Measurements from ENCODE around the gene GPX7.

Gene GPX7

DNA sequence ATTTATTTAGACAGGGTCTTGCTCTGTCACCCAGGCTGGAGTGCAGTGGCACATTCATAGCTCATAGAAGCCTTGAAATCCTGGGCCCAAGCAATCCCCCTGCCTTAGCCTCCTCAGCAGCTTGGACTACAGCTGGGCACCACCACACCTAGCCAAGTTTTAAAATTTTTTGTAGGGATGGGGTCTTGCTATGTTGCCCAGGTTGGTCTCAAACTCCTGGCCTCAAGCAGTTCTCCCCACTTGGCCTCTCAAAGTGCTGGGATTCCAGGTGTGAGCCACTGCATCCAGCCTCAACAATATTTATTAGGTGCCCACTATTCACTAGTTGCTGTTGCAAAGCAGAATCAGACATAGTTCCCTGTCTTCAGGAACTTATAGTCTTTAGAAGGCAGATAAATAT lies 14.1 kb upstream of the GPX7 start:
- DNase-seq (ENCODE audit: low read depth, low spot score): no peak

DNA sequence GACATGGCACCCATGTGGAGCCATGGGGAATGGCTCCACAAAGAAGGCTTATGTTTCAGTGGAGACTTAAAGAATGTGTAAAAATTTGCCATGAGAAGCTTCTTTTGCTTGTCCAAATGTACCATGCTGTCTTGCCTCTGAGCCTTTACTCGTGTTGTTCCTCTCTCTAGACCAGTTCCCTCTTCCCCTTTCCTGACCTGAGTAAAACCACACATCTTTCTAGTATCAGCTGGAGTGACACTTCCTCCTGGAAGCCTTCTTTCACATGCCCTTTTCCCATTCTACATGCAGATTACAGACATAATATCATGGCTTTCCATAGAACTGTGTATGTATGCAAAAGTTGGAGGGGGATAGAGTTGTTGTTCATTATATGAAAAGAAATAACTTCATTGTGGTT lies 13.6 kb upstream of the GPX7 start:
- no peak for DNase-seq (ENCODE audit: low read depth, low spot score)

DNA sequence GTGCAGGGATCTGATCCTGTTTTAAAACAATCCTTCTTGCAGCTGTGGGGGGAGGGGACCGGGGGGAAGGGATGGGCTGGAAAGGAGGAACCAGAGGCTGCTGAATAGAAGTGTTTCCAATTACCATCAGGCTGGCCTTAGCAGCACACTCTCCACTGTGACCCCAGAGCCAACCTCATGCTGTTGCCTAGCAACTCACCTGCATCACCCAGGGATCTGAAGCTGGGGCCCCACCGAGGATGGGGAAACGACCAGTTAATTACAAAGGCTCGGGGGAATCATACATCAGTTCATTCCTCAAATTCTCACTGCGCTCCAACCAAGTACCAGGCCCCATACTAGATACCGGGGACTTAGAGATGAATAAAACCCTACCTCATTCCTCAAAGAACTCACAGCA lies 11.9 kb upstream of the GPX7 start:
- DNase-seq (ENCODE audit: low read depth, low spot score): no peak

DNA sequence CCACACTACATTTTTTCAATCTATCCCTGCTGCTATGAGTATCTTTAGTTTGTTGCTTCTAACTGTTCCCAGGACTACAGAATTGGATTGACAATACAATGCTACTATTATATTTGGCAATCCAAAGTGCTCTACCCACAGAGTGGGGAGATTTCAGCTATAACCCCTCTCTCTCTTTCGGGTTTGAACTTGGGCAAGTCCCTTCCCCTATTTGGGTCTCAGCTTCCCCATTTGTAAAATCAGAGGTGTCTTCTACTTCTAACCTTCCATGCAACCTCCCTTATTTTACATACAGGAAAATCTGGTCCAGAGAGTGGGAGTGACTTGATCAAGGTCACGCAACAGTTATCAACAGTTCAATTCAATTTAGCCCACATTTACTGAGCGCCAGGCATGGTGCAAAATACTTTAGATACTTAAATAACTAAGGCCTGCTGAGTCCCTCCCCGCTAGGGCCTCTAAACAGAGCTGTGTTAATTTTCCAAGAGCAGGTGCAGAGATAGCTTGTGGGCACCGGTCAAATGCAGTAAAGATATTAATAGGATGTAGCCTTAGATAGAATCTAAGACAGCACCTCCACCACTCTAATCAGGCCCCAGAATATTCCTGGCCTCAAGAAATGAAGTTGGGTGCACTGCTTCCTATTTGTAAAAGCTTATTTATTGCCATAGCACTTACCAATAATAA lies 9.4 kb upstream of the GPX7 start:
- DNase-seq (ENCODE audit: low read depth, low spot score): no peak

DNA sequence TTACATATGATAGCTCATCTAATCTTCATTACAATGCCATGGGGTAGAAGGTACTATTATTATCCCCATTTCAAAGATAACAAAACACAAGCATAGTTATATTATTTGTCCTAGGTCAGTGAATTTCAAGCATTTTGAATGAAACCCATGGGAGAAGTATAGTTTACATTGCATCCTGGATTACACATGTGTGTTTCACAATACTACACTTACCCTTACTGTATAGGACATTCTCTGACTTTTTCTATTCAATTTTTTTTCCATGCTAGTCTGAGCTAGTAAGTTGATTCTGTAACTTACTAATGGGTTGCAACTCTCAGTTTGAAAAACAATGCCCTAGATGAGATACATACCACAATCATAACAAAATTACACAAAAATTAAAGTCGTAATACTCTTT lies 8.7 kb upstream of the GPX7 start:
- DNase-seq (ENCODE audit: low read depth, low spot score): no peak

DNA sequence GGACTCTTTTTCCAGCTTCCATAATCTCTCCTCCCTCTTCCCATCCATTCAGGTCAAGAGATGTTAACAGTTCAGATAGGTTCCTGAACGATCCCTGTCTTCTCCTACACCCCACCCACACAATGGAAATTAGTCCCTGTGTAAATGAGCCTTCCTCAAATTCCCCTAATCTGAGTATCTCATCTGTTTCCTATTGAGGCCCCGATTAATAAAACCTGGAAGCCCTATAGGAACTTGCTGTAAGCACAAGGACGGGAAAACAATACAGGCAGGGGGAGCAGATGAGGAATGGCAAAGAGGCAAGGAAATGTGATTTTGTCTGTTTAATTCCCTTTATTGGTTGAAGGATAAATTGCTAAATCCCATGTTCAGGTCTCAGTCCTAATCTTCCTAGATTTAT lies 7.1 kb upstream of the GPX7 start:
- no peak for DNase-seq (ENCODE audit: low read depth, low spot score)

DNA sequence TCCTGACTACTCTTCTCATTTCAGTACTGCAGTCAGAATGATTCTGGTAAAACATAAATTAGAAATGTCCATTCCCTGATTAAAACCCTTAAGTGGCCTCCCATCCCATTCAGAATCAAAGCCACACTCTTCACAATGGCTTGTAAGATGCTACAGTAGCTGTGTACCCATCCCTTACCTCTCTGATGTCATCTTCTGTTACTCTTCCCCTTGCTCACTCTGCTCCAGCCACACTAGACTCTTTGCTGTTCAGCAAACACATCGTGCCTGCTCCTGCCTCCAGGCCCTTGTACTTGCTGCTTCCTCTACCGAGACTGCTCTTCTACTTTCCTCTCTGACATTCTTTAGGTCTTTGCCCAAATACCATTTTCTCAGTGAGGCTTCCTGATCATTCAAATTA lies 4.3 kb upstream of the GPX7 start:
- no peak for DNase-seq (ENCODE audit: low read depth, low spot score)

DNA sequence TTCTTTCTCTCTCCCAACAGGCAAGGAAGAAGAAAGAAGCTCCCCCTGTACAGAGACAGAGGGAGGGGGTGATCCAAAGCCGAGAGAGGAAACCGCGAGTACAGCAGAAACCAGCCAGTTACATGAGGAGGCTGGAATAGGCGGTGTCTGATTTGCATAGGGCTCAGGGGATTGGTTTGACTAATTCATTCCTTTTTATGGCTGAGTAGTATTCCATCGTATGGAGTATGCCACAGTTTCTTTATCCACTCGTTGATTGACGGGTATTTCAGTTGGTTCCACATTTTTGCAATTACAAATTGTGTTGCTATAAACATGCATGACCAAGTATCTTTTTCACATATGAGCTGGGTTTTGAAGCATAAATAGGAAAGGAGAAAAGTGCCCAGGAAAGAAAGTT lies 3.4 kb upstream of the GPX7 start:
- no peak for DNase-seq (ENCODE audit: low read depth, low spot score)

DNA sequence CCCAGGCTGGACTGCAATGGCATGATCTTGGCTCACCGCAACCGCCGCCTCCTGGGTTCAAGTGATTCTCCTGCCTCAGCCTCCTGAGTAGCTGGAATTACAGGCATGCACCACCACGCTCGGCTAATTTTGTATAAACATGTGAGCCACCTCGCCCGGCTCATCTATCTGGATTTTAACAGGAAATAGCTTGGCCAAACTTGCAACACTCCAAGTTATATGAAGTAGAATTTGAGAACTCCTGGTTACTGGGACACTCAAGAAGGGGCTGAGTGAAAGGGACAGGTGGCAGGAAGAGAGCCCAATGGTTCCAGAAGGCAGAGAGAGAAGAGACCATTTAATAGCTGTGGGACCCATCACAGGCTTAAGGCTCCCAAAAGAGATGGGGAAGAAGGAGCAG lies 2.9 kb upstream of the GPX7 start:
- DNase-seq (ENCODE audit: low read depth, low spot score): no peak

DNA sequence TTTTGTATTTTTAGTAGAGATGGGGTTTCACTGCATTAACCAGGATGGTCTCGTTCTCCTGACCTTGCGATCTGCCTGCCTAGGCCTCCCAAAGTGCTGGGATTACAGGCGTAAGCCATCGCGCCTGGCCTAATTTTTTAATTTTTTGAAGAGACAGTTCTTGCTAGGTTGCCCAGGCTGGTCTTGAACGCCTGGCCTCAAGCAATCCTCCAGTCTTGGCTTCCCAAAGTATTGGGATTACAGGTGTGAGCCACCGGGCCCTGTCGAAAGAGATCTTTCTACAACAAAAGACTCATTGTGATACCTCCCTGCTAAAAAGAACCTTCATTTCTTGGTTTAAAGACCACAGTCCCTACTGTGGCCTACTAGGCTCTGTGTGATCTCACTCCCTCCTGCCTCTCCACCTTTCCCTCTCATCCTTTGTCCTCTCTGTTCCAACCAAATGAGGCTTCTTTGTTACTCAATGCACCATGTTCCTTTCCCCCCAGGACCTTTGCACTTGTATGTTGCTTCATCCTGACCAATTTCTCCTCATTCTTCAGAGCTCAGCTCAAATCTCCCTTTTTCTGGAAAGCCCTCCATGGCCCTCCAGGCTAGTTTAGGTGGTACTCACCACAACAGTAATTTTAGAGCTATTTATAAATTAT lies 1.5 kb upstream of the GPX7 start:
- no peak for DNase-seq (ENCODE audit: low read depth, low spot score)

DNA sequence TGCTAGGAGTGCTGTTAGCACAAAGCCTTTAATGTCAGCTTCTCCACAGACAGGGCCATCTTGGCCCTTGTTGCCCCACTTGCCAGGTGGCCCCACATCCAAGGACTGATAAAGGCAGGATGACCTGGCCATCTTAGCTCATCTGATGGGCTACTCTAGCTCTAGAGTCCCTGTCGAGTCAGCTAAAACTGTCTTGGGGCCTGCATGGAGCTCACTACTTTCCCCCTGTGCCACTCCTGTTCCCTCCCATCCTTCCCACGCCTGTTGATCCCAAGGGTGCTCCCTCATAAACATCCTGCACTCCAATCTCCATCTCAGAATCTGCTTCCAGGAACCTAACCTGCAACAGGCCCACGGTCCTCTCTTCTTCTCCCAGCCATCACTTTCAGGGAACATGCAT lies 652 bp upstream of the GPX7 start:
- DNase-seq (ENCODE audit: low read depth, low spot score): no peak

DNA sequence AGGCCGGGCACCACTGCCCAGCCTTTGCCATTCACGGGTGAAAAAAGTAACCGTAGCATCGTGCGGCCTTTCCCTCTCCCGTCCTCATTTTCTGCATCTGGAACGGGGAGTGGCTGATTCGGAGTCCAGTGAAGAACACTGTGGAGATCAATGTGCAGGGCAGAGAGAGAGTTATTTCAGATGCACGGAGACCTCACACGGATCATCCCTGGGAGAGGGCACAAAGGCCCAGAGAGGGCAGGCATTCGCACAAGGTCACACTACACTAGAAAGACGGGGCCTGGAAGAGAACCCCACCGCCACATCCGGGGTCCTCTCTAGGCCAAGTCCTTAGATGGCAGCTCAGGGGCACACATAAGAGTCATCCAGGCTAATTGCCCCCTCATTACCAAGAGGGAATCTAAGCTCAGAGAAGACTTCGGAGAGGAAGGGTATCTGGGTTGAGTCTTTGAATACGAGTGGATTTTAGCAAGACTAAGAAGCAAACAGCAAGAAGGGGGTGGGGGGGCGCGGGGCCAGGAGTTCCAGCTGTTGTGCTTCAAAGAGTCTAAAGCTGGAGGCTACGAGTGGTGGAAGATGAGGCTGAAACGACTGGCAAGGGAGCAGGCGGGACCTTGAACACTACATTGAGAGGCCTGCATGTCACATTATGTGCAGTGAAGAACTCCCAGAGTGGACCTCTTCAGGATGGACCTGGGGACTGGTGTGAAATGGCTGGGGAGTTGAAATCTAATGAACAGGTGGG lies 857 bp downstream of the GPX7 start:
- no peak for DNase-seq (ENCODE audit: low read depth, low spot score)

DNA sequence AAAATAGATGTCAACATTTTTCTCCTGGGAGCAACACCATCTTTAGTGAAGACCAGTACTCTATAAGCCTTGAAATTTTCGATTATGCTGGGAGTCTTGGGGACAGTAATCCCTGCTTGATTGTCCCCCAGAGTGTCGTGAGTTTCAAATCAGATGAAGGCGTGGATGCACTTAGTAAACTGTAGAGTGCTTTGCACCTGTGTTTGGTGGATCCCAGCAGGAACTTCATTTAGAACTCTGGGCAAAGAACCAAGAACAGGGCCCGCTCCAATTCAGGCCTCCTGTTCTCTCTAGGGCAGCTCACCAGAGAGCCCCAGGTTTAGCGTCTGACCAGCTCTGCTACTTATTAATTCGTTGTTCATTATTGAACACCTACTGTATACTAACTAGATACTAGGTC lies 1.5 kb downstream of the GPX7 start:
- DNase-seq (ENCODE audit: low read depth, low spot score): no peak

DNA sequence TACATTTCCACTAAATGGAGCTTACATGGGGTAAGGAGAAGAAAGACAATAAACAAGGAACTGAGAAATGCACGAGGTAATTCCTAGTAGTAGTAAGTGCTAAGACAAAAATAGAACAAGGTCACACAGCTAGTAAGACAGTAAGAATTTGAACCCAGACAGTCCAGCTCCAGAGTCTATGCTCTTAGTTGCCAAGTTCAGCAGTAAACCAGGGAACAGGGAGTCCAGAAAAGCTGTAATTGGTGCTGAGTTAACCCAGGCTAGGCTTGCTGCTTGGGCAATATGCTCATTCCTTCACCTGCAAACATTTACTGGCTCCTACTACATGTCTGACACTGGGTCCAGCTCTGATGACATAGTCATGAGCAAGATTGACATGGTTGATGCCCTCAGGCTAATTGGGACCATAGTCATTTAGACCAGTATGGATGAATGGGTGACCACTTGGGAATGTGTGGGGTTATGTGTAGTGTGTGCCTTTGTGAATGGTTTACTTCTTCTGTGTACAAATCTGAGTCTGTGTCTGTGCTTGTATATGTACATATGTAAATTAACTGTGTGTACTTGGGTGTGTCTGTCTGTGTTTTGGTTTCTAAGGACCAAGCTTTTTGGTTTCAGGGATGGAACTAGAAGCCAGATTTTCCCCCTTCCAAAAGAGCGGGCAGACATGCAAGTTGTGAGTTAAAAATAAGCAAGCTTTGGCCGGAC lies 2.0 kb downstream of the GPX7 start:
- no peak for DNase-seq (ENCODE audit: low read depth, low spot score)

DNA sequence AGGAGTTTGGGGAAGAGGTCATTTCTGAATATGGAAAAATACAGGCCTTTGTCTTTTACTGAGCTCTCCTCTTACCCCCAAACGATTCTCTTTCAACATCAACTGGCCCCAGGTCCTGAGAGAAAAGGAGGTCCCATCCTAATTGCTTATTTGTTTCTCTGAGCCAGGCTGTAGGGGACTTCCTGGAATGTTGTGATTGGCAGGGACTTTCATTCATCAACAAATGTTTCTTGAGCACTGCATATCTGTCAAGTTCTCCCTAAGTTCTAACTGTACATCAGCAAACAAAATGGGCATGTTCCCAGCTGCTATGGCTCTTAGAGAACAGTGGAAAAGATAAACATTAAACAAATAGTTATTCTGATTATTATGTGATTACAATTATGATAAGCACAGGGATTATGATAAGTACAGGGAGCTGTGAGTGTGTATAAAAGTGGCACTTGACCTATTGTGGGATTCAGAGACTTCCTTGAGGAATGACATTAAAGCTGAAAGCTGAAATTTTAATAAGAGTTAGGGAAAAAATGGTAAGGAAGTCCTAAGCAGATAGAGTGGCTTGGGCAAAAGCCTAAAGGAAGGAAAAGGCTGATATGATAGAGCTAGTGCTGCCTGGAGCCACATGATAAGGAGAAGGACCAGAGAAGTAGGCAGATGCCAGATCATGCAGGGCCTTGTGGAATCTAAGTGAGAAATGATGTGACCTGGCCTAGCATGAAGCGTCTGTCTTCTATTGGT lies 11.6 kb downstream of the GPX7 start:
- no peak for DNase-seq (ENCODE audit: low read depth, low spot score)

DNA sequence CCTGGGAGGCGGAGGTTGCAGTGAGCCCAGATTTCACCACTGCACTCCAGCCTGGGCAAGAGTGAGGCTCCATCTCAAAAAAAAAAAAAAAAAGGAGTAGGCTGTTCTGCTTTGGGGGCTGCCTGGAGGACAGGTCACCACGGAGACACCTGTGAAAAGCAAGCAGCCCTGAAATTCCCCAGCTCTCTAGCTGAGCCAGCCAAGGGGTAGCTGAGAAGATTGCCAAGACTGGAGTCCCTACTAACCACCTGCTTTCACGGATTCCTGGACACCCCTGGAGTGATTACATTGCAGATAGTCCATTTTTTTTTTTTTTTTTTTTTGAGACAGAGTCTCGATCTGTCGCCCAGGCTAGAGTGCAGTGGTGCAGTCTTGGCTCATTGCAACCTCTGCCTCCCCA lies 12.5 kb downstream of the GPX7 start:
- no peak for DNase-seq (ENCODE audit: low read depth, low spot score)

DNA sequence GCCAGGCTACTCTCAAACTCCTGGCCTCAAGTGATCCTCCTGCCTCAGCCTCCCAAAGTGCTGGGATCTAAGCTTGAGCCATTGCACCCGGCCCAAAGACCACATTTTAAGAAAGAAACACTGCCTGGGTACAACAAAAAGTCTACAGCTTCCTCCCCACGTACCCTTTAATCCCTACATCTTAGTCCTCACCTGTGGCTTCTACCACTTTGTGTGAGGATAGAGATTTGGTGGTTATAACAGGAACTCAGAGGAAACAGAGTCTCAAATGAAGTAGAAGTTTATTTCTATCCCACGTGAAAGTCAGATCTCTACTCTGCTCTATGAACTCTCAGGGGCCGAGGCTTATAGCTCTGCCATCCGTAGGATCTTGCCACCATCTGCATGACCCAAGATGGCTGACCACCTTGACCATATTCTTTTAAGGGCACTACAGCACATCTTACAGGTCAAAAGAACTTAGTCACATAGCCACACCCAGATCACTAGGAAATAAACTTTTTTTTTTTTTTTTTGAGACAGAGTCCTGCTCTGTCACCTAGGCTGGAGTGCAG lies 13.4 kb downstream of the GPX7 start:
- no peak for DNase-seq (ENCODE audit: low read depth, low spot score)

DNA sequence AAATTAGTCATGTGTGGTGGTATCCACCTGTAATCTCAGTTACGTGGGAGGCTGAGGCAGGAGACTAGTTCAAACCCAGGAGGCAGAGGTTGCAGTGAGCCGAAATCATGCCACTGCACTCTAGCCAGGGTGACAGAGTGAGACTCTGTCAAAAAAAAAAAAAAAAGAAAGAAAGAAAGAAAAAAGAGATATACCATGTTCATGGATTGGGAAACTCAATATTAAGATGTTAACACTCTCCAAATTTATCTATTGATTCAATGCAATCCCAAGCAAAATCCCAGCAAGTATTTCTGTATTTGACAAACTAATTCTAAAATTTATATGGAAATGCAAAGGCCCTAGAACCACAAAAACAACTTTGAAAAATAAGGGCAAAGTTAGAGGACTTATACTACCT lies 19.8 kb downstream of the GPX7 start:
- no peak for DNase-seq (ENCODE audit: low read depth, low spot score)

DNA sequence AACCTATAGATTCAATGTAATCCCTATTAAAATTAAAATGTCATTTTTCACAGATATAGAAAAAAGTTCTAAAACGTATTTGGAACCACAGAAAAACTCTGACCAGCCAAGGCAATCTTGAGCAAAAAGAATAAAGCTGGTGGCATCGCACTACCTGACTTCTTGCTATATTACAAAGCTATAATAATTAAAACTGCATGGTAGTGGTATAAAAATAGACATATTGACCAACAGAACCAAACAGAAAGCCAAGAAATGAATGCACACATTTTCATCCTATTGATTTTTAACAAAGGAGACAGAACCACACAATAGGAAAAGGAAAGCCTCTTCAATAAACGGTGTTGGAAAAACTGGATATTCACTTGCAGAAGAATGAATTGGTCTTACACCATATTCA lies 21.6 kb downstream of the GPX7 start:
- no peak for DNase-seq (ENCODE audit: low read depth, low spot score)

DNA sequence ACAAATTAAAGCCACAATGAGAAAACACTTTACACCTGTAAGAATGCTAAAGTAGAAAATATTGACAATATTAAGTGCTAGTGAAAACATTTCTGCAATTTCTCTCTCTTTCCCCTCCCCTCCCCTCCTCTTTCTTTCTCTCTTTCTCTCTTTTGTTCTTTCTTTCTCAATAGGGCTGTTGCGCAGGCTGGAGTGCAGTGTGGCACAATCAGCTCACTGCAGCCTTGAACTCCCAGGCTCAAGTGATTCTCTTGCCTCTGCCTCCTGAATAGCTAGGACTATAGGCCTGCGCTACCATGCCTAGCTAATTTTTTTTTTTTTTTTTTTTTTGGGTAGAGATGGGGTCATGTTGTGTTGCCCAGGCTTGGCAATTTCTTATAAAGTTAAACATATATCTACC lies 24.9 kb downstream of the GPX7 start:
- no peak for DNase-seq (ENCODE audit: low read depth, low spot score)

DNA sequence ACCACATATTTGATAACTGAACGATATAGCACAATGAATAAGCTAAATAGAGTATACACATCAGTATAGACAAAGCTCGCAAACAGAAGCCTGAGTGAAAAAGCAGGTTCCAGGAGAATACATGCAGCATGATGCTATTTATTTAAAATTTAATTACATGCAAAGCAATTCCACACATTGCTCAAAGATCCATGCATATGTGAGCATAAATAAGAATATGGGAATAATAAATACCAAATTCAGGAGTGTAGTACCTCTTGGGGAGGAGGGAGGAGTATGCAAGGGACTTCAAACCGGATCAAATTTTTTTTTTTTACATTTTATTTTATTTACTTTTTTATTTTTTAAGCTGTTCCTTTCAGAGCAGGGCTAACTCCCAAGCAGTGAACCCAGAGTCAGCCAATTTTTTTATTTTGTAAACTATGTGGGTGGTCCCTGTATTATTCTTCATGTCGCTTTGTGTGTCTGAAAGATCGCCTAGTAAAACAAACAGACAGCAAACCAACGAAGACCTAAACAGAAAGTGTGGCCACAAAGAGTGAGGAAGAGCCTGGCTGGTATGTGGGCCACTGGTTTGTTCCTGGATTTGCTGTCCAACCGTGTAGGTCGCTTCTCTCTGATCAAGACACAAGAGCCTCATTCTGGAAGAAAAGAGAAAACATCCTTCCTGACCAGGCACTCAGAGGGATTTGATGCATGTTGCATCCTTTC lies 26.6 kb downstream of the GPX7 start:
- no peak for DNase-seq (ENCODE audit: low read depth, low spot score)

Measured in activated naive CD8-positive, alpha-beta T cell treated with anti-CD3 and anti-CD28 coated beads, Interleukin-2, amount 50 U/mL, for 16 hours (primary cell).